IPS-11a (cell line): ENCODE results near the gene GJA3.

Experiments
- H3K4me3 ChIP-seq: one replicate; pipeline ENCODE4 v1.5.1; 2013; ENCODE audit warnings: low read depth, low read length, control low read depth

Gene GJA3

GRCh38 chr13:20130012-20130411, 30.8 kb downstream of the GJA3 start:
- no peak overlapping the region for H3K4me3 ChIP-seq

DNA sequence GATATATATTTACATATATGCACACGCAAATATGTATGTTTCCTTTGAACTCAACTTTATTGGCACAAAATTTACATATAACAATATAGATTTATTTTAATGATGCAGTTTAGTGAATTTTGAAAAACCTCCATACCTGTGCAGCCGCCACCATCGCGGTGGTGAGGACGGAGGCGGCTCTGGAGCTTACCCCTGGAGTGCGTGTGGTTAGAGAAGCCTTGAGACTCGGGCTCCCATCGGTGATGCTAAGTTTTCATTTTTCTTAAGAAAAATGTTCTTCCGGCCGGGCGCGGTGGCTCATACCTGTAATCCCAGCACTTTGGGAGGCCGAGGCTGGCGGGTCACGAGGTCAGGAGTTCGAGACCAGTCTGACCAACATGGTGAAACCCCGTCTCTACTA, 31.8 kb downstream of the GJA3 start:
- H3K4me3 ChIP-seq = no peak overlapping the region

DNA sequence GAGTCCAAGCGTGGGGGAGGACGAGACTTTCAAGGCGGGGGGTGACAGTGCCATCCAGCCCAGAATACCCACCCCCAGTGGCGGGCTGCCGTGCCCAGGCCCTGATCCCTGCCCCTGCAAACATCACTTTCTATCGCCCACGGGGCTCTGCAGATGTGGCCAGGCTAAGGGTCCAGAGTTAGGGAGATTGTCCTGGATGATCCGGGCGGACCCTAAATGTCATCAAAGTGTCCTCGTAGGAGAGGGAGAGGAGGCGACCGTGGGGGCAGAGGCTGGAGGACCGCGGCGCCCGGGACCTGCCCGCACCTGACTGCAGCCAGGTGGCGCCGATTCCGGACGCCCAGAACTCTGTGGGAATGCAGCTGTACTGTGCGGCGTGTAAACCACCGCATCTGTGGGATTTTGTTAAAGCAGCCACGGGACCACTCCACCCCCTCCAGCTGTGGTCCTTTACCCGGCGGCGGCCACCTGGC, 32.4 kb downstream of the GJA3 start:
- peak overlapping the region; percentile 52 for H3K4me3 ChIP-seq

DNA sequence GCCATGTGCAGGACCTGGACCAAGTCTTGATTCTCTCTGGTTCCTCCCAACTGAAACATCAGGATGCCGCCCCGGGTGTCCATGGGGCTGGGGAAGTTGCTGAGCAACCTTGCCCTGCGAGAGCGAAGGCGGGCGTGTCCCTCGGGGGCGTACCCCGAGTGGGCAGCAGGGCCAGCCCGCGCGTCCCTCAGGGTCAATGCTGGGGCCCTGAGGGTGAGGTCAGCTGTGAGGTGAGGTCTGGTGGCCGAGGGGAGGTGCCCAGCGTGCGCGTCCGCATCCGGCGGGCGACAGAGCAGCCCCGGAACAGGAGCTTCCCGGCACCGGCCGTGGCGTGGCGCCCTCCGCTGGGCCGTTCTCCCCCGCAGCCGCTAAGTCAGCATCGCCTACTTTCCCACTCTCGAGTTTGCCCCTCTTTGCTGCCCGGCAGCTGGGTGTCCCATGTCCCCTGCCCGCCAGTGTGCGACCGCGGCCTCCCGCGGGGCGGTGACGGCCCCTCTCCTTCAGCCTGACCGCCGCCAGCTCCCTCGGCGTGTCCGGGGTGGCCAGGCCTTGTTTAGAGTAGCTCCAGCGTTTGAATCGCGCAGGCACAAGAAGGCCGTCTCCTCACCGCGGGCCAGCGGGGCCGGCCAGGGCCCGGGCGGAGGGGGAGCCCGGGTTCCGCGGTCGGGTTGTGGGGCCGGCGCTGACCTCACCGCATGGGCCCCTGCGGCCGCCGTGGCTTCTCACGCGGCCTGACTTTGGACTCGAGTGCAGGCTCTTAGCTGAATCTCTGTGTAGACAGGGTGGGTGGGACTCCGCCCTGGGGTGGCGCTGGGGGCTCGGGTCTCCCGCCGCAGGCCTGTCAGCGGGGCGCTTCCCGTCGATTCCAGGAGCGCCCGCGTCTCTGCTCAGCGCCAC, 33.0 kb downstream of the GJA3 start:
- H3K4me3 ChIP-seq = peak overlapping the region; percentile 52

- H3K4me3 ChIP-seq = peak overlapping the region; percentile 52
Measured at GRCh38 chr13:20127262-20127561, 33.6 kb downstream of the GJA3 start.

DNA sequence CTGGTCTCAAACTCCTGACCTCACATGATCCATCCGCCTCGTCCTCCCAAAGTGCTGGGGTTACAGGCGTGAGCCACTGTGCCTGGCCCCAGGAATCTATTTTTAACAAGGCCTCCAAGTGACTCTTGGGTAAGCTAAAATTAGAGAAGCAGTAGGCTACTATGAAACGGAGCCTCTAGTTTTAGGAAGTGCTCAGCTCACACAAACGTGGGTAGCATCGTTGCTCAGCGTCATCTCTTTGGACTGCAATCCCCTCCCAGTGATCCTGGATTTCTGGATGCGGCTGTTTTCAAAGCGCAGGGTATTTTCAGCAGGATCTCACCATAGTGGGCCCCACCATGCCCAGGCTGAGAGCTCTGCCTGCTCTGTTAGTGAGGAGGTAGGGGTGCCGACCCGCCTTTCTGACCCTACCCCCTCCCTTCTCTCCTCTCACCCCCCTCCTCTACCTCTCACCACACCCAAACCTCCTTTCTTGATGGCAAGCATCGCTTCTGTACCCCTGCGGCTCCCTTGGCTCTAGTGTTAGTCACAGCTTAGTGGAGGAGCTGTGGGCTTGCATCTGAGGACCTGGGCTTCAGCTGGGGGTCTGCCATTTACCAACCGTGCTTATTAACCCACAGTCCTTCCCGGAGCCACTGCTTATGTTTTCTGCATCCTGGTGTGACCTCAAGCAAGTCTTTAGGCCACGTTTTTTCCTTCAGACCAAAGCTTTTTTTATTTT, 34.2 kb downstream of the GJA3 start:
- no peak overlapping the region for H3K4me3 ChIP-seq

DNA sequence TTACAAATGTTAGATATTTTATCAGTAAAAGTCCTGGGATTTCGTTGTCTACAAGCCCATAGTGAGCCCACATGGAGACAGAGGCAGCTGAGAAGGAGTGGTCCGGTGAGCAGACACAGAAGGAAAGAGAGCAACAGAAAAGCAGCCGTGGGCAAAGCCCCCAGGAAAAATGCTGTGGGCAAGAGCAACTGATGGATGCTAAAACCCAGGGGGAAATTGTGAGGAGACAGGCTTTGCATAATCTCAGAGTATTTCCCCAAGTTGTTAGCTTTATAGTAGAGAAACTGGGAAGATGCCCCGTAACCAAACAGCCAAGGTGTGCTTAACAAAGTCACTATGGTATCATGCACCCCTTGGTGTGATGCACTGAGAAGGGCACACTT, 35.1 kb downstream of the GJA3 start:
- H3K4me3 ChIP-seq = no peak overlapping the region

DNA sequence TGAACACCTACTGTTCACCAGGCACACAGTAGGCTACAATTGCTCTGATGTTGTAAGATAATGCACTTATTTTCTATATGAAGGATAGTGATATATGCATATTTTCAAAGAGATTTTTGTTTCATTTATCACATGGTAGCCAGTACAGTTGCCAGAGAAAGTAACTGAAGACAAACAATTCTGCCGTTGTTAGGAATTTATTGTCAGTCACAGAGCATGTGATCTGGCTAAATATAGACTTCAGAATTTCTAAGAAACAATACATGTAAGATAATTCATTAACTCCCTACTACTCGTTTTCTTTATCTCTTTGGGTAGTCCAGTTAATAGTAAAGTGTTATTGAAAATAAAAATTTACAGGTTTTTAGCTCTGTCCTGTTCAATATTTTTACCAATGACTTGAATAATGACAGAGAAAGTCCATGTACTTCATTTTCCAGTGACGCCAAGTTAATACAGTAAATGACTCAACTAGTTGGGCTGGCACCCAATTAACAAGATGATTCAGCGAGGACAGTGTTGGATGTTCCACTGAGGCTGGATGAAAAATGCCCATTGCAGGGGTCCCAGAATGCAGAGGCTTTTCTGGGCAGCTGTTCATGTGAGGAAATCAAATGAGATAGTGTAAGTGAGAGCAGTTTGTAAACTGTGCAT, 35.6 kb downstream of the GJA3 start:
- no peak overlapping the region for H3K4me3 ChIP-seq

- H3K4me3 ChIP-seq = no peak overlapping the region
Measured at GRCh38 chr13:20124303-20124702, 36.5 kb downstream of the GJA3 start.

- H3K4me3 ChIP-seq = no peak overlapping the region
Measured at GRCh38 chr13:20121159-20121525, 39.7 kb downstream of the GJA3 start.

- H3K4me3 ChIP-seq = no peak overlapping the region
Measured at GRCh38 chr13:20119960-20120359, 40.9 kb downstream of the GJA3 start.

GRCh38 chr13:20118268-20119140, 42.3 kb downstream of the GJA3 start:
- peak overlapping the region; percentile 31 for H3K4me3 ChIP-seq

GRCh38 chr13:20116213-20116612, 44.6 kb downstream of the GJA3 start:
- H3K4me3 ChIP-seq = no peak overlapping the region

DNA sequence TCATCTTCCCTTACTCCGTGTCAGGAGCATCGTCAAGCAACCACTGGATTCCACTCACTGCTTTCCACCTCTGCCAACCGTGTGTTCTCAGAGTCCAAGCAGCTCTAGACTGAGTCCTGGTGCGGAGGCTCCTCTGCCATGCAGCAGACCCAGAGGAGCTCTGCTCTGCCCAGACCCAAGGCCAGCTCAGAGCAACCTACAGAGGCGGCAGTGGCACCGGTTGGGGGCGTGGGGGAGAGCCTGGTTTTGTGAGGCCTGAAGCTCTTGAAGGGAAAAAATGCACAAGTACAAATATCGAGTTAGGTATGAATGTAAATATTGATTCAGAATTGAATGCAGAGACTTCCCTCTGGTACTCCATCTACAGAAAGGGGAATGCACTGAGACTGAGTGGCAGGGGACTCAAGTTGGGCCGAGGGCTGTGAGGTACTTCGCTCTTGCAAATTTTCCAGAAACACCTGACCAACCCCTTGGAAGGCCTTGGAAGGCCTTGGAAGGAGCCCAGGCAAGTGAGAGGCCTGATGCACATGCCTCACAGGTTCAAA, 46.7 kb downstream of the GJA3 start:
- H3K4me3 ChIP-seq = no peak overlapping the region

DNA sequence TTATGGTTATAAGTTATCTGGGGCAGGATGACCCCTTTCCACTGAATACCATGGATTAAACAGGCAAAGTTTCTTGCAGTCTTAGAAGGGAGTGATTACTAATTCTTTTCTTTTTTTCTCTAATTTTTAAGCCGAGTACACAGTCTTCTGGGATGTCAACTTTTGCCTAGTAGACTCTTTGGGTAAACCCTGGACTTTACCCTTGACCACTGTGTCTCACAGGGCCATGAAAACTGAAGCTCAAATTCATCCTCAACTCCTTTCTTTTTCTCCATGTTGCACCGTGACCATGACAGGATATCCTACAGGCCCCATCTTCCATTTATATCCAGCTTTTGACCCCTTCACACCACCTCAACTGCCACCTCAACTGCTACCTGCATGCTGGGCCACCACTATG, 51.8 kb downstream of the GJA3 start:
- H3K4me3 ChIP-seq = no peak overlapping the region

DNA sequence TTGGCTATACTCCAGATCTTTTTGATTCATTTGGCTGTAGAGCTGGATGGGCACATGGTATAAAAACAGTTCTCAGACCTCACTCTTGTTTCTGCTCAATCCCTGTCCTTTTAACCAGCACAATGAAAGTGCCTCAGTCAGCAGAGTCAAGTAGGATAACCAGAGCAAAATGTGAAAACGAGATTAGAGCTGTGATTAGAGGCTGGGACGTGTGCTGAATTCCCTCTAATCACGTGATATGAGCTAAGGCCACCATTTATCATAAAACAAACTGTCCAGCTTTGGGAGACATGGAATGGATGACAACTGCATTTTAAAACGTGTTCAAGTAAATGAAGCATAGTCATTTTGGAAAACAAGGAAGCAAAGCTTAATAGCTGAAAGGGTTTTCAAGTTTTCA, 54.1 kb downstream of the GJA3 start:
- no peak overlapping the region for H3K4me3 ChIP-seq

GRCh38 chr13:20105161-20105689, 55.6 kb downstream of the GJA3 start:
- no peak overlapping the region for H3K4me3 ChIP-seq

GRCh38 chr13:20102525-20103180, 58.2 kb downstream of the GJA3 start:
- H3K4me3 ChIP-seq = no peak overlapping the region

GRCh38 chr13:20101467-20102316, 59.2 kb downstream of the GJA3 start:
- H3K4me3 ChIP-seq = no peak overlapping the region
